Stimulated activated CD8-positive, alpha-beta memory T cell treated with anti-CD3 and anti-CD28 coated beads, Interleukin-12 subunit alpha, Interleukin-12 subunit beta, amount 100 ng/mL, for 24 hours (primary cell): ENCODE measurements around the gene SNTG2.

Experiments used
- DNase-seq: peaks from one replicate; pipeline ENCODE4 v3.0.0-alpha.2; 2020; ENCODE audit errors: extremely low read depth

The SNTG2 gene

GRCh38 chr2:1143129-1143528 lies 192.5 kb downstream of the SNTG2 start:
- no peak for DNase-seq

DNA sequence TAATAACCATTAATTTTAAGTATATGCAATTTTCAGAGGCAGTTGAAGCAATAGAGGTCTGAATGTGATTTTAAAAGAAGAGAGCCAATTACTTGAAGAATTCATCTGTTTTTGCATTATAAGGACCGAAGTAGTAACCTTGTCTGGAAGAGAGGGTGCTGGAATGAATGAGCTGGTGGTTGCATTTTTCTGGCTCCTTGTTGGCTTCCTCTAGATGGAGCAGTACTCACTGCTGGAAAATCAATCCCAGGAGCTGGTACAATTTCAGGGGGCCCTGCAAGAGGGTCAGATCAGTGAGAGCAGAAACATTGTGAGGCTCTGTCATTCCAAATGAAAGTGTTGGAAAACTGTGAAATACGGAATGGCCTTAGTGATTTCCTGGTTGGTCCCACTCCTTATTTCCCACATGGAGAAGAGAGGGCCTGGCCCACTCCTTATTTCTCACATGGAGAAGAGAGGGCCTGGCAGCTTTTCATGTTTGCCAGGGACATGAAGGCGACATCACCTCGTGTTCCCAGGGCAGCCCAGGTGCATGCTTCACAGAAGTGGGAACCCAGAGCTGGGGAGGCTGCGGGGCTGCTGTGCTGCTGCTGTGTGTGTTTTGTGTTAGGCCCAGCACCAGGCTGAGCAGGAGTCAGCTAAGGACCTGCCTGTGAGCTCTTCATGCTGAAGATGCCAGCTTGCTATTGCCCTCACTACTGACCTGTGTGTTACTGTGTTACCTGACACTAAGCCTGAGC lies 197.4 kb downstream of the SNTG2 start:
- no peak for DNase-seq

DNA sequence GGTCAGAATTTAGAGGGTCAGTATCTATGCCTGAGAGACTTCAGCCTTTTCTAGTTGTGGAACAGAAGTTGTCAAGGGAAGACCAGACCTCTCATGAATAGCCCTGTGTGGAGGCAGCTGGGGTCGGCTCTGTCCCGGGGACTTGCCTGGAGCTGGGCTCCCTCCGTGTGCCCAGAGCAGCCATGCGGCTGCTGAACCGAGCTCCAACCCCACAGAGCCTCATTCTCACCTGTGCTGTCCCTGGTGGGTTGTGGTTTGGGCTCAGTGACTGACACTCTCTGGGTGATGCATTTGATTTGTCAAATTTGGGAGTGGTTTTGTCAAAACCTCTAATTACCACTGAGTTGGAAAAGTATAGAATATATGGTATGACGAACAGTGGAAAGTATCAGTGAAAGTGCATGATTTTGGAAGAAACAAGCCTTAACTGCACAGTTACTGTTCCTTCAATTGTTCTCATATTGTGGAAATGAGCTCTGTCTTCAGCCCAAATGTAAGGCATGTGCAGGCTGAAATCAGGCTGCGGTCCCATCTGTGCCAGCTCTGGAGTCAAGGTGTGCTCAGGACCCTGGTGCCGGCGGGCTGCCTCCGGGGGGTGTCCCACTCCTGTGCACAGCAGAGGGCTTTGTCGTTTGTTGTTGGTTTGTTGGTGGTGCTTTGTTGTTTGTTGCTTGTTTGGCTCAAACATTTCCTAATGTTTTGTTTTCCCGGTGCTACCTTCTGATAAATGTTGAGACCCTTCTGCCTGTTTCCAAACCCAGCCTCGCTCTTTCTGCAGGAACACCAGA lies 200.3 kb downstream of the SNTG2 start:
- no peak for DNase-seq

- DNase-seq, result no peak
These were observed 201.7 kb downstream of the SNTG2 start for GRCh38 chr2:1152375-1152774.

GRCh38 chr2:1153920-1154319 lies 203.3 kb downstream of the SNTG2 start:
- no peak for DNase-seq

DNA sequence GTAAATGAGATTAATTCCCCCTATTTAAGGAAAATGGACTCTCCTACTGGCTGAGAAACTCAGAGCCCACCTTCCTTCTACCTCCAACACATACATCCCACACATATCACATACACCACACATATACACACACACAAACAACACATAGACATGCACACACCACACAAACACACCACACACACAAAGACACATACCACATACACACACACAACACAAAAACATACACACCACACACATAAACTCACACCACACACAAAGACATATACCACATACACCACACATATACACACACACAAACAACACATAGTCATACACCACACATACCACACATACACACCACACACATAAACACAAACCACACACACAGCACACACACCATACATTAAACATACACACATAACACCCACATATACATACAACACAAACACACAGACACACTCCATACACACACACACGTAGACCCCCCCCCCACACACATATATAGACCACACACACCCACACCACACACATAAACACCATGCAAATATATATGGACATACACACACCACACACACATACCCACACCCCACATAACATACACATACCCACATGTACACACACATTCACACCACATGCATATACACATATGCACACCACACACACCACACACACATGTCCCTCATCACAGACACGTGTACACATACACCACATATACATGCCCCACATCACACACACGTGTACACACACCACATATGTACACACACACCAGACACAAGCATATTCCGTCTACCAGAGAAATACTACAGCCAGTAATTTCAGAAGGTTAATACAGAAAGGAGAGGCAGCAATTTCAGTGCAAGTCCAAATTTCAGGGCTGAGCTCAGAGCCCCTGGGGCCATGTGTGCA lies 204.3 kb downstream of the SNTG2 start:
- DNase-seq, result no peak

DNA sequence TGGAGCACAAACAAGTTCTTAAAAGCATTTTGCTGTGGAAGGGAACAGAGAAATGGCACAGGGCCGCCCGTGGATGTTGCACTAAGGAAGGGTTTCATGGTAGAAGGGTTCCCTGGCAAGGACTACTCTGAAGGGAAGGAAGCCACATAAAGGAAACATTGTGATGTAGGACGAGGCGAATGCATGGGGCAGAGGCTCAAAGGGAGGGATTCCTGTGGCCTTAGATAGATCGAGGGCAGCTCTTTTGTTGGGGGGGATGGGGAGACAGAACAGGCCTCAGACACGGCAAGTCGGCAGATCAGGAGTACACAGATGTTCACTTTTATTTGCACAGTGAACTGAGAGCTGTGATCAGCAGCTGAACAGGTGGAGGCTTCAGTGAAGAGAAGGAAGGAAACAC lies 205.4 kb downstream of the SNTG2 start:
- no peak for DNase-seq

DNA sequence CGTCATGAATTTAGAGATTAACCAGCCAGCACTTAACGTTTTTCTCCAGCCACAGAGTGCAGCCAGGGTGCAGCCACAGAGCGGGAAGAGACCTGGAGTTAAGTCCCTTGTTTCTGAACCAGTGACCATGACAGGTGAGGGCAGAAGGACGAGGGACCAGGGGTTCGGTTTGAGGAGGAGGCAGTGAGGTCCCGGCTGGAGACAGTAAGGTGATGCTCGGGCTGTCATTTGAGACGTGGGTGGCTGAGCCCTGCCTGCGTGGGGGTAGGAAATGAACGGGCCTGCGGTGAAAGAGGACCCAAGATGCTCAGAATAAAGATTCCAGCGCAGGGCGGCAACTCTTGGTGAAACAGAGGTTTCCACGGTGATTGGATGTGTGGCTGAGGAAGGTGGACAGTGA lies 205.9 kb downstream of the SNTG2 start:
- no peak for DNase-seq

- no peak for DNase-seq
These were observed 206.5 kb downstream of the SNTG2 start for GRCh38 chr2:1157107-1157506.

DNA sequence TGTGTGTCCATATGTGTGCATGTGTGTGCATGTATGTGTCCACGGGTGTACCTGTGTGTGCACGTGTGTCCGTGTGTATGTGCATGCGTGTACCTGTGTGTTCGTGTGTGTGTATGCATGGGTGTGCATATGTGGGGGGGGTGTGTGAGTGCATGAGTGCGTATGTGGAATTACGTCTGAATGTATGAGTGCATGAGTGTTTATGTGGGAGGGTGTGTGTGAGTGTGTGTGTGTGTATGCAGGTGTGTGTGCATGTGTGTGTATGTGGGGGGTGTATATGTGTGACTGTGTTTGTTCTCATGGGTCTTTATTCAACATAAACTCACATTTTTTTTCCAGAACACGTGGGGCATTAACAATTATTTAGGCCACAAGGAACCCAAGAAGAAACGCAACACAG lies 208.4 kb downstream of the SNTG2 start:
- DNase-seq, result no peak

GRCh38 chr2:1162246-1162645 lies 211.6 kb downstream of the SNTG2 start:
- DNase-seq, result no peak

DNA sequence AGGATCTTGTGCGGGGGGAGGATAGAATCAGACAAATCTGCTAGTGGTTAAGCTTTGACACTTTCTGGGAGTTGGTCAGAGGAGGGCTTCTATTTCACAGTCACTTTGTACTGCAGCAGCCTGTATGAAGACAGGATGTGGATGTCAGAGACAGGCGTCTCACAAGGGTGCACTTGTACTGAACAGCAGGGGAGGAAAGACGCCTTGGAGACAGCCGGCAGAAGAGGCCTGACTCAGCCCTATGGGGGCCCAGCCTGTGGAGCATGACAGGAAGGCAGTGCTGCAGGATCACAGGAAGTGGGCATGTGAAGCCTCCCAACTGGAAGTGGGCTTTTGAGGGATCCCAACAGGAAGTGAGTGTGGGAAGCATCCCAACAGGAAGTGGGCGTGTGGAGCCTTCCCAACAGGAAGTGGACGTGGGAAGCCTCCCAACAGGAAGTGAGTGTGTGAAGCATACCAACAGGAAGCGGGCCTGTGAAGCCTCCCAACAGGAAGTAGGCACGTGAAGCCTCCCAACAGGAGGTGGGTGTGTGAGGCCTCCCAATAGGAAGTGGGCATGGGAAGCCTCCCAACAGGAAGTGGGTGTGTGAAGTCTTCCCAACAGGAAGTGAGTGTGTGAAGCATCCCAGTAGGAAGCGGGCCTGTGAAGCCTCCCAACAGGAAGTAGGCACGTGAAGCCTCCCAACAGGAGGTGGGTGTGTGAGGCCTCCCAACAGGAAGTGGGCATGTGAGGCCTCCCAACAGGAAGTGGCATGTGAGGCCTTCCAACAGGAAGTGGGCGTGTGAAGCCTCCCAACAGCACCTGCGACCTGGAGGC lies 212.3 kb downstream of the SNTG2 start:
- DNase-seq, result no peak

GRCh38 chr2:1166976-1167375 lies 216.3 kb downstream of the SNTG2 start:
- no peak for DNase-seq

GRCh38 chr2:1168846-1169245 lies 218.2 kb downstream of the SNTG2 start:
- no peak for DNase-seq

- no peak for DNase-seq
These were observed 218.8 kb downstream of the SNTG2 start for GRCh38 chr2:1169291-1169949.

DNA sequence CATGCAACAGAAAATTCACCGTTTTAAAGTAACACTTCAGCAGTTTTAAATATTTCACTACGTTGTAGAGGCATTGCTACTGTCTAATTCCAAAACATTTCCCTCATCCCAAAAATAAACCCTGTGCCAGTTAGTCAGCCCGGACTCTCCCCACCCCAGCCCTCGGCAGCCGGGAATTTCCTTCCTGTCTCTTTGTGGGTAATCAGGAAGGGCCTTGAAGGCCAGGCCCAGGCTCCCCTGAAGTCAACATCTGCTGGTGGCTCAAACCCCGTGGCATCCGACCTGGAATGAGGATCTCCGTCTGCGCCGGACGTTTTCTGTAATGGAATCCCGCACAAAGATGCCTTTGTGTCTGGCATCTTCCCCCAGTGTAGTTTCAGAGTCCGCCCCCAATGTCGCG lies 219.6 kb downstream of the SNTG2 start:
- no peak for DNase-seq

GRCh38 chr2:1170711-1171110 lies 220.1 kb downstream of the SNTG2 start:
- DNase-seq, result no peak

DNA sequence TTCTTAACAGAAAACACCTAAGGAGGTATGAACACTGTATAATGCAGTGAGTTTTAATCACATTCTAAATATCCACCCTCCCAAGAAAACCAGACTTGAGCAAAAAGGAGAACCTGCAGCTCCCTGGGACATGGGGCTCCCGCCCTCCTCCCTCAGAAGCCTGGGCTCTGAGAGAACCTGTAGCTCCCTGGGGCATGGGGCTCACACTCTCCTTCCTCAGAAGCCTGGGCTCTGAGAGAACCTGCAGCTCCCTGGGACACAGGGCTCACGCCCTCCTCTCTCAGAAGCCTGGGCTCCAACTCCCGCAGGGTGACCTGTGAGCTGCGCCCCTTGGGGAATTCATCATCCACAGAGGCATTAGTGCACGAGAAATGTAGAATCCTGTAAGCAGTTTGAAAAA lies 222.9 kb downstream of the SNTG2 start:
- no peak for DNase-seq

DNA sequence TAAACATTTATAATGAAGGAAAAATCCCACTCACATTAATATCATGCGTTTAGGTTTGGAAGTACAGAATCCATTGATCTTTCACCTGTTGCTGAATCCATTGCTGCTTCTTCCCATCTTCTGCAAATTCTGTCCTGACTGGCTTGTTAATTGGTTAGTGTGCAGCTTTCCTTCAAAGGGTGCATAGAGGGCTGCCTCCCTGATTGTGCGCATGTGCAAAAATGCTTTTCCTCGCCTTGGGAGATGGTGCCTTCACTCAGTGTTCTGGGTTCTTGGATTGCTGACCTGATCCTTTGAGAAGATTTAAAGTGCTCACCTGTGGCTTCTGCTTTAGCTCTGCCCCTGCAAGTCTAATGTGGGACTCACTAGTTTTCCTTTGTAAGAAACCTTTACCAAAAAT lies 231.2 kb downstream of the SNTG2 start:
- no peak for DNase-seq

DNA sequence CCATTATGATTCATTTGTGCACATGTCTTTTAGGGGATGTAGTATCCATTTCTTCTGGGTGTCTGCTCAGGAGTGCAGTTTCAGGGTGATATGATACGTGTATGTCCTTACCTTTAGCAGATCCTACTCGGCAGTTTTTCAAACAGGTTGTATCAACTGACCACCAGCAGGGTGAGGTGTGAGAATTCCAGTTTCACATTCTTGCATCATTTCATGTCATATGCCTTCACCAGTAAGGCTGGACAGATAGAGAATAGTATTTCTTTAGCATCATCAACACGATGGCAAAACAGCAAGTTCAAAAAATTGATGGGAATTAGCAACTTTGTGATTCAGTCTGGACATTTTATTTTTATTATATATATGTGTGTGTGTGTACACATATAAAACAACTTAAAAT lies 232.7 kb downstream of the SNTG2 start:
- no peak for DNase-seq

GRCh38 chr2:1186421-1186820 lies 235.8 kb downstream of the SNTG2 start:
- no peak for DNase-seq
